Adrenal gland (tissue), 5 donors: ENCODE measurements around the gene HHLA2.

ENCODE experiments used
- CTCF ChIP-seq, 6 experiments: fragments of 450-650 bp in 4 of 6; fragments of 200-600 bp in 2 of 6; sonication (generic) in 1 of 6; IDR thresholded peaks; 1 replicate in 5 of 6; 2 replicates in 1 of 6; pipeline versions ENCODE4 v1.5.1 to v1.8.0; 2016 to 2021; ENCODE audit warnings: antibody characterized with exemption in 6 of 6, mild to moderate bottlenecking in 2 of 6, moderate library complexity in 1 of 6
- POLR2A ChIP-seq, 2 donors: fragments of 450-650 bp; IDR thresholded peaks; one replicate each; pipeline ENCODE4 v1.6.1; 2017; ENCODE audit warnings: antibody characterized with exemption in 2 of 2, mild to moderate bottlenecking in 2 of 2, moderate library complexity in 1 of 2
- donor health status: DM: no; HTN: no; CAD: no.

GRCh38 chr3:108391917-108392593, 95.7 kb downstream of the HHLA2 start:
- TF ChIP-seq POLR2A (IDR thresholded peaks at IDR 0.05) (no peak), CTCF (IDR thresholded peaks at IDR 0.05) (no peak)
